ENCODE data around the gene UST.
"Not testable (repeated sequence)": the region's sequence is repeated elsewhere in the genome, so short reads cannot be mapped to it uniquely, and the experiment has no call there.

UST gene

DNA sequence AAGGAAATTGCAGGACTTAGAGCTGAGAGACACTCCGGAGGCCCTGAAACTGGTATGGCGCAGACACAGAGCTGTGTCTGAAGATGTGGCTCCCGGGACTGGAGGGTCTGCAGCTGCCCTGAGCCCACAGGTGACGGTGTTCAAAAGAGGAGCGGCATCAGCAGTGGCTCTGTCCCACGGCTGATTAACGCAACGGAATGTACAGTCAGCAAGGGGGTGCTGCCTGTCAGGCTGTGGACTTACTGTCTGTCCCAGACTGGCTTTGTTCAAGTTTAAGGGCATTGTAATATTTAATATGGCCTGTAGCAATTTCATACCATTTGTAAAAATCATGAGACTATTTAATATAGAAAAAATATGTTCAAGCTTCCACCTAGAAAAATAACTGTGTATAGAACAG is 342.7 kb downstream of the UST start:
- DNase-seq (ENCODE audit: low read depth): no peak

DNA sequence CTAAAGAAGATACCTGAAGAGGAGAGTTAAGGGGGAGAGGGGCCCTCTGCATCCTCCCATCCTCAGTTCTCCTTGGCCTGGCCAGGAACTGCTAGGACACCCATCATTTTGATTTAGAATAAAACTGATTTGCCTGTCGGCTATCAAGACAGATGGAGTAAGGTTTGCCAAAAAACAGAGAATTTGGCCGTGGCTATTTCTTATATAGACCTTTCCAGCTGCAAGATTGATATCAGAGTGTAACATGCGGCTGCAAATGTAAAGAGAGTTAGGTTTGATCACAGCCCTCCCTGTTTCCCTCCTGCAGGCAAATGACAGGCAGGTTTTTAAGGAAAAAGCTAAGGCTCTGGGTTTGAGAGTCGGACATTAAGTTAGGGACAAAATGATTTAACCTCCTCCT is 344.1 kb downstream of the UST start:
- DNase-seq (ENCODE audit: low read depth): no peak

DNA sequence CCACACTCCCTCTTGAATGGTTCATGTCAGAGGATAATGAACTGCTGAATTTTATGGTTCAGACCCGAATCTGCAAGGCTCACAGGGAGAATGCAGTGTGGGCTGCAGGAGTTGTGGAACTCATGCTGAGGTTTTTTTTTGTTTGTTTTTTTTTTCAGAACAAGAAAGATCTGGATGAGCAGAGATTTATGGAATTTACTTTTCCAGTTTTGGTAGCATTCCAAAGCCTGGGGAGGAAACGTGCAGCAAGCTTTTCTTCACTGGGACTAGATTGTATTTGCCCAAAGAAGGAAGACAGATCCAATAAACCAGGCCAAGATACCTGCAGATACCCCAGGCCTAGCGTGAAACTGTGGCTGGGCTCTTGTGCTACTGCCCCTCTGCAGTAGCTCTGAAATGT is 346.8 kb downstream of the UST start:
- DNase-seq (ENCODE audit: low read depth): no peak

DNA sequence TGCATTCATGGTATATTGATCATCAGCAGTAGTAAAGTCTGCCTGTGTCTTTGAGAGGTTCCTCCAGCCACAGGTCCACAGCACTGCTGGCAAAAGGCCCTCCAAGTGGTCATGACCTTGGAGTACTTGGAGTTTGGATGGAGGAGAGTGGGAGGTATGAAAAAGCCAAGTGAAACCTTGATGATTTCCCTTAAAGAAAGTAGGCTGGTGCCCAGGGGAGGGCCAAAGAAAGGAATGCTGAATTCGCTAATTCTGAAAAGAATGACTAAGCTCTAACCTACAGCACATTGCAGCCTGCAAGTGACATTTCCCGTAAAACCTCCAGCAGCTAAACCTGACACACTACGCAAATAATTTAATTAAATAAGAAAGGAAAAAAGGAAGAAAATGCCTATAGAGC is 347.3 kb downstream of the UST start:
- no peak for DNase-seq (ENCODE audit: low read depth)

DNA sequence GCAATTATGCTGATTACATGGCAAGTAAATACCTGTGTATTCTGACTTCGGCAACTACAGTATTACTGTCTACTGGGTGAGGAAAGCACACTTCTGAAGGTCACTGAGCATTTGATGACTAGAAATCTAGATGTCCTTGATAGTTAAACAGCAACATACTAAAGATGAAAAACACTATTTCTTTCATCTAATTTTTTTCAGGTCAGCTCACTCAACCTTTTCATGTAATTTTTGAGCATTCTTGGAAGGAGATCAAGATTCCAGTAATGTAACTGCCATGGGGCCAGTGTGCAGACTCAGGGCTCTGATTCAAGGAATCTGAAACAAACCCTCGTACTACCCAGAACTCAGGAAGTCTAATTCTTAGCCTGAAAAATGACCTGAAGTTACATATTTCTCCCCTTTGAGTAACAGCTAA is 348.1 kb downstream of the UST start:
- no peak for DNase-seq (ENCODE audit: low read depth)

DNA sequence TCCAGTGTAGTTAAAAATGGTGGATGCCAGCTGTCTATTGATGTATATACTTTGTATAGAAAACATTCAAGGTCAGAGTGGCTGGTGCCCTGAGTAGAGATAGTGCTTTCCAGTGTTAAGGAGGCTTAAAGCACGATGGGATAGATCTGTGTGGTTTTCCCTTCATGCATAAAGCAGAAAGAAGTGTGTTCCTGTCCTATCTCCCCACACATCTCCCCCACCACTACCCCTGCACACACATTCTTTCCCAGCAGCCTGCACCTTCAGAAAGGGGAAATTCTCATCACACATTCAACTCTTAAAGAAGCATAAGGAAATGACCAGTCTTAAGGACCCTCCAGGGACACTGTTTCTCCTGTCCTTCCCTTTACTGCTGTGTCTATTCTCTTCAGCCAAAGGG is 349.0 kb downstream of the UST start:
- no peak for DNase-seq (ENCODE audit: low read depth)

DNA sequence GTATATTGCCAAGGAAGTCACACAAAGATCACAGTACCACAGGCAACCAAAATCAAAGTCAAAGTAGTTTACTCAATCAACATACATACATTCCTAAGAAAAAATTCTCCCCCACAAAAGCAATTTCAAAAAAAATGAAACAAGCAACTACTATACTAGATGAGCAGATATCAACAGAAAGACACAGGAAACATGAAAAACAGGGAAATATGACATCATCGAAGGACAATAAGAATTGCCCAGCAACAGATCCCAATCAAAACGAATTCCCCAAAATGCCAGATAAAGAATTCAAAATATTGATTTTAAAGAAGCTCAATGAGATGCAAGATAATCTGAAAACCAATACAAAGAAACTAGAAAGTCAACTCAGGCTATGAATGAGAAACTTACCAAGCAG is 351.0 kb downstream of the UST start:
- no peak for DNase-seq (ENCODE audit: low read depth)

DNA sequence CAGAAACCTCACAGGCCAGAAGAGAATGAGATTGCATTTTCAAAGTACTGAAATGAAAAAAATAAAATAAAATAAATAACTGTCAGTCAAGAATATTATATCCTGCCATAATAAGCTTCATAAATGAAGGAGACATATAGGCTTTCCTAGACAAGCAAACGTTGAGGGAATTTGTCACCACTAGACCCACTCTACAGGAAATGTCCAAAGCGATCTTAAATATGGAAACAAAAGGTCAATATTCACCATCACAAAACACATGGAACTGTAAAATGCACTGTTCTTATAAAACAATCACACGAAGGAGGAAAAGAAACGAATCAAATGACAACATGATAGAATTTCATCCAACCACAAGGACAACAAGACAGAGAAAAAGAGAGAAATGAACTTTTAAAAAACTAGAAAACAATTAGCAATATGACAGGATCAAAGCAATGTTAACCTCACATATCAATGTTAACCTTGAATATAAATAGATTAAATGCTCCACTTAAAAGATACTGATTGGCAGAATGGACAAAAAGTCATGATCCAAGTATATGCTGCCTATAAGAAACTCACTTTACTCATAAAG is 352.0 kb downstream of the UST start:
- no peak for DNase-seq (ENCODE audit: low read depth)

DNA sequence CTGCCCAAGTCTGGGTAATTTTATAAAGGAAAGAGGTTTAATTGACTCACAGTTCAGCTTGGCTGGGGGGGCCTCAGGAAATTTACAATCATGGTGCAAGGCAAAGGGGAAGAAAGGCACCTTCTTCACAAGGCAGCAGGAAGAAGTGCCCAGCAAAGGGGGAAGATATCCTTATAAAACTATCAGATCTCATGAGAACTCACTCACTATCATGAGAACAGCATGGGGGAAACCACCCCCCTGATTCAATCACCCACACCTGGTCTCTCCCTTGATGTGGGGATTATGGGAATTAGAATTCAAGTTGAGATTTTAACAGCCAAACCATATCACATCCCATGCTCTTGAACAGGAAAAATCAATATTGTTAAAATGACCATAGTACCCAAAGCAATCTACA is 355.5 kb downstream of the UST start:
- no peak for DNase-seq (ENCODE audit: low read depth)

DNA sequence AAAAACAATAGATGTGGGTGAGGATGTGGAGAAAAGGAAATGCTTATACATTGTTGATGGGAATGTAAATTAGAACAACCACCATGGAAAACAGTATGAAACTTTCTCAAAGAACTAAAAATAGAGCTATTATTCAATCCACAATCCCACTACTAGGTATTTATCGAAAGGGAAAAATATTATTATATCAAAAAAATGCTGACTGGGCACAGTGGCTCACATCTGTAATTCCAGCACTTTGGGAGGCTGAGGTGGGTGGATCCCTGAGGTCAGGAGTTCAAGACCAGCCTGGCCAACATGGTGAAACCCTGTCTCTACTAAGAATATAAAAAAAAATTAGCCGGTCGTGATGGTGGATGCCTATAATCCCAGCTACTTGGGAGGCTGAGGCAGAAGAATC is 357.1 kb downstream of the UST start:
- not testable (repeated sequence) for DNase-seq (ENCODE audit: low read depth)

DNA sequence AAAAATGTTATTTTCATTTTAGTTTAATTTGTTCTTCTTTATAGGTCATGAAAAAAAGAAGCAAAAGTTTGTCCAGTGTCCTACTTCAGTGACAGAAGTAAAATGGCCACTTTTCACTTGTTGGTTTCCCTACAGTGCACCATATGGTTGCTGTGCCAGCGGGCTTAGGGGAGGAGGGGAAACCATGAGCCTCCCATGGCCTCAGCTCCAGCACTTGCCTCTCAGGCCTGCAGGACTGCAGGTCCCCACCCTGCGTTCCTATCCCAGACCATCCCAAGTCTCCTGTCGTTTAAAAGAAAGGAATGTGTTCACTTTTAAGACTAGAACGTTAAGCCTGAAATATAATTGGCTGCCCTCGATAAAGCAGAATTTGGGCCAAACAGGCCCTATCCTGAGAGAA is 360.7 kb downstream of the UST start:
- no peak for DNase-seq (ENCODE audit: low read depth)

DNA sequence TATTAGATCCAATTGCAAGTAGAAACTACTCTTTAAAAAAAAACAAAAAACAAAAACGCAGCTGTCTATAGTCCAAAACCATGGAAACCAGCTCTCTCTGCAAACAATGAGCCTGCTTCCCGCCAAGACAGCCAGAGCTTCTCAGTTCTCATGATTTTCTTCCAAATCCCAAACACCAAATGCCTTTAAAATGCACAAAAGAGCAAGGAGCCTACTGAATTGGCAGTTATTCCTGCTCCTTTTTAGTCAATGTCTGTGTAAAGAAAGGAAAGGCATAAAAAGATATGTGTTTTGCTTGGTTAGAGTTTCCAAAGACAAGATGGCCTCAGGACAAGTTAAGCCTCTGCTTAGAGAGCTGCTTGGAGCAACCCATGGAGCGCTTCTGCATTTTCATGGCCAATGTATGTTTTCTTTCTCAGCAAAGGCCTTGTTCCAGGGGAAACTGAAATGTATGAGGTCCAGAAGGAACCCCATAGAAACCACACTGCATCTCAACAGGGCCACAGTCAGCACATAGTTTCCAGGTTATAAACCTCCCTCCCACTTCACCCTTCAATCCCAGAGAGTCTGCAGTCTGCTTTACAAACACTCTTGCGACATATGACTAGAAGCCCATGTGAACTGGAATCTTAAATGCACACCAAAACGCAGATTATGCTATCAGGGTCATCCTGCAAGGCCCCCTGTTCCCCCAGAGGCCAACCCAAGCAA is 361.4 kb downstream of the UST start:
- DNase-seq (ENCODE audit: low read depth): no peak

DNA sequence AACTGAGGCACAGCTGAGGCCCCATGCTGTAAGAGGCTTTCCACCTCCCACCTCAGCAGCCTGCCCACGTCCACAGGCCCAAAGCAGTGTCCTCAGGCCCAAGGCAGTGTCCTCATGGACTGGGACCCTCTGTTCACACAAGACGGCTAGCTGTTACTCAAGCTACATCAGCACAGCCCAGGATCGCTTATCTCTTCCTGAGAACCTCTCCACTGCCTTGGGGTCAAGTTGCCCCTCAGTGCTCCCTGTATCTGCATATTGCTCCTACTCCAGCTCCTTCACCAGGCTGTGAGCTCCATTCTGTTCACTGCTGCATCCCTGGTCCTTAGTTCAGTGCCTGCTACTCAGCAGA is 361.9 kb downstream of the UST start:
- no peak for DNase-seq (ENCODE audit: low read depth)

DNA sequence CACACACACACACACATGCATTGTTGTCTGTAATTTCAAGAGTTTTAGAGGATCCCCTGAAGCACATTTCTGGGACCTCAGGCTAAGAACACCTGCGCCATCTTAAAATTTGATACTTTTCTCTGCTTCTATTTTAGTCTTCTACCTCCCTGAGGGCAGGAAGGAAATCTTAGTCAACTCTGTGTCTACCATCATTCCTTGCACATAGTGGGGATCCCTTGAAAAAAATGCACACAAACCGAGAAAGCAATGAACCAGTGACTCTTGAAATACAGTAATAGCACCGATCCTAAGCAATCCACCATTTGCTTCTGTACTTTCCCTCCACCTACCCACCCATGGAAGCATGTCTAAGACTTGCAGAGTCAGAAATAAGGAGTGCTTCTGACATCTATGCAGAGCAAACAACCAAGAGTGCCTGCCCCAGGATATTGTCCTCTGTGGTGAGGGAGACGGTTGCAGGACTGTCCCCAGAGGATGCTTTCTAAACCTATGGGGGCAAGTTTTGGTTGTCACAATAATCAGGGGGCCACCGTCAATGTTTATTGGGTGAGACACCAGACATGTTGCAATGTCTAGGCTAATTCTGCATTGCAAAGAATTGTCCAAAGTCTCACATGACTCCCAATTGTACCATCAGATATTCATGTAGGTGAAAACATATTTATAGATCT is 362.7 kb downstream of the UST start:
- no peak for DNase-seq (ENCODE audit: low read depth)

DNA sequence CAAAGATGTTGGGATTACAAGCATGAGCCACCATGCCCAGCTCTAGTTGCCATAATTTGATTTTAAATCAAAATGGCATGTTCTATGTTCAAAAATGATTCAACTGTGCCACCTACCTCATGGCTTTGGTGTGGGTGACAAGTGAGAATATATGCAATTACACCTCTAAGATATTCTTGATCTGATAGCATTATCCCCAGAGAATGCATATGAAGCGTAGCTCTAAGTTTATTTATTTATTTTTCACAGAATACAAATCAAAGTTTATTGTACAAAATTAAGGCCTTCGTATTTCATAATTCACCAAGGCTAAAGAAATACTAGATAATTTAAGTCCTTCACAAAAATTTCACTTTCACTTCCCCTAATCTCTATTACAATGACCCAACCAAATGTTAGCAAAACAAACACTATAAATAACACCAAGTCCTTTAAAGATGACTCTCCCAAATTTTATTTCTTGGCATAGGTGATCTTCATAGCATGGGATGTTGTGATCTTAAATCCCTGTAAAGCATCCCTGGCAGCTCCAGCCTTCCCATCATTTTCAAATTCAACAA is 364.8 kb downstream of the UST start:
- DNase-seq (ENCODE audit: low read depth): no peak

DNA sequence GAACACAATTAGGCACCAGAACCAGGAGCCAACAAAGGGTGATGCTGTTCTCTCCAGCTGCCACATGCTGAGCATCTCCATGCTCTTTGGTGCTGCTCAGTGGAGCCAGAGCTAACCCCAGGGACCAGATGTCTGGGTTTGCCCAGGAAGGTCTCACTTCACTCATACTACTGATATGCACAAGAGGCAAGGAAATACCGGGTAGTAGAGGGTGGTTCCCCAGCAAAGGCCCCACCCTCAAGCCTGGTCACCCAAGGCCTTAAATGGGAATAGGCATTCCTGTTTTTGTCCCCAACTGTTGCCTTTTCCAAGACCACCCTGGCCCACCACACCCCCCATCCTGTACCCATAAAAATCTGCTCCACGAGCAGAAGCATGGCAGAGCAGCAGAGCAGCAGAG is 366.1 kb downstream of the UST start:
- no peak for DNase-seq (ENCODE audit: low read depth)

DNA sequence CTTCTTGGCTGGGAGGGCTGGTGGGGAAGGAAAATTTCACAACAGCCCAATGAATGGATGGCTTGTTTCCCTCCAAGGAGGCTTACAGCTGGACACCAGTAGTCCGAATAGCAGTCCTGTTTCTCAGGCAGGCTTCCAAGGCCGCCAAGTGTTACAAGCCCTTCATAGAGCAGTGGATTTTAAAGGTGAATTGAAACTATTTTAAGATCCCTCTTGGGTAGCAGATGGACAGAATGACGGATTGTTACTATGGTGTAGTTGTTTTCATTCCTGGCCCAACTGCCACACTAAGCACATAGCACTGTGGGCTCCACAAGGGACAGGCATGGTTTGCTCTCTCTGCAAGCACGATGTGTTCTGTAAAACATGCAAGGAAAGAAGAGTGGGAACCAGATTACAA is 367.3 kb downstream of the UST start:
- no peak for DNase-seq (ENCODE audit: low read depth)

DNA sequence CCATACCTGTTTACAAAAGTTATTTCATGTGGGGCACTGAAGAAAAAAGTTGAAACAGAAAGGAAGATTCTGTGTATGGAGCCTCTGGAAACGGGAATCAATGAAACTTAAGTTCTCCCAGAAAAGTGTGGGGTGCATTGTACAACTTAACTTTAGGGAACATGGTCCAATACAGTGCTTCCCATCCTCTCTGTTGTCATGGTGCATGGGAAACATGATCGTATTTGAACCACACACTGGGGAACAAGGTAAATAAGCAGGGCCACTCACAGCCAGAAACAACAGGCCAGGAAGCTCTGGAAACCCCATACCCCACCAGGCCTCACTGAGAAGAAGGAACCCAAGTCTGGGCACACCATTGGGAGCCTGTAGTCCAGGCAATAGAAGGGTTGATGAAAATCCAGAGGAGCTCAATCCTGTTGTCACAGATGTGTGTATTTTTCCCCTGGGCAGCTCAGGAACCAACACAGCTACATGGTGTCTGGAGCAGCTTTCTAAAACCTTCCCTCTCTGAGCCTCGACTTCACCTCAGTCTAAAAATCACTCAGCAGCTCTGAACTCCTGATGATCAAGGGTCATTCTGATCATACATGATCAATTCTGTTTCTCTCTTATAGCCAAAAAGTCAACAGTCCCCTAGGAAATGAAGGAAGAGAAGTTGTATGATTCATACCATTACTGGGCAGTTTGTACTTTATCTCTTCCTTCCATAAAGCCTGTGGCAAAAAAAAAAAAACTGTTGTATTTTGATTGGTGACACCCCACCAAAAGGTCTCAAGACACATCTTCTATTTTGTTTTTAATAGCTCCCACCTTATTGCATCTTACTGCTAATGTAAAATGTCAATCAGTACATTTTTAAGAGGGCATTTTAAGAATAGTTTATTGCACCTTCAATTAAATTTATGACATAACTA is 372.2 kb downstream of the UST start:
- DNase-seq (ENCODE audit: low read depth): no peak

DNA sequence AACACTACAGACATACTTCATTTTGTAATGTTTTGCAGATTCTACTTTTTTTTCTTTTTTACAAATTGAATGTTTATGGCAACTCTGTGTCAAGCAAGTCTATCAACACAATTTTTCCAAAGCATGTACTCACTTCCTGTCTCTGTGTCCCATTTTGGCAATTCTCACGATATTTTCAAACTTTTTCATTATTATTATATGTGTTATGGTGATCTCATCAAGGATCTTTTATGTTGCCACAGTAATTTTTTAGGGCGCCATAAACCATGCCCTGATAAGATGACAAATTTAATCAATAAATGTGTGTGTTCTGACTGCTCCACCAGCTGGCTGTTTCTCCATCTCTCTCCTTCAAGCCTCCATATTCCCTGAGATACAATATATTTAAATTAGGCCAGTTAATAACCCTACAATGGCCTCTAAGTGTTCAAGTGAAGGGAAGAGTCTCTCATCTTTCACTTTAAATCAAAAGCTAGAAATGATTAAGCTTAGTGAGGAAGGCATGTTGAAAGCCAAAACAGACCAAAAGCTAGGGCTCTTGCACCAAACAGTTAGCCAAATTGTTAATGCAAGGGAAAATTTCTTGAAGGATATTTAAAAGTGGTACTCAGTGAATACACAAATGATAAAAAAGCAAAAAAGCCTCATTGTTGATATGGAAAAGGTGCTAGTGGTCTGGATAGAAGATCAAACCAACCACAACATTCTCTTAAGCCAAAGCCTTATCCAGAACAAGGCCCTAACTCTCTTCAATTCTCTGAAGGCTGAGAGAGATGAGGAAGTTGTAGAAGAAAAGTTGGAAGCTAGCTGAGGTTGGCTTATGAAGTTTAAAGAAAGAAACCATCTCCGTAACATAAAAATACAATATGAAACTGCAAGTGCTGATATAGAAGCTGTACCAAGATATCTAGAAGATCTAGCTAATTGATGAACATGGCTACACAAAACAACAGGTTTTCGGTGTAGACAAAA is 376.3 kb downstream of the UST start:
- no peak for DNase-seq (ENCODE audit: low read depth)

DNA sequence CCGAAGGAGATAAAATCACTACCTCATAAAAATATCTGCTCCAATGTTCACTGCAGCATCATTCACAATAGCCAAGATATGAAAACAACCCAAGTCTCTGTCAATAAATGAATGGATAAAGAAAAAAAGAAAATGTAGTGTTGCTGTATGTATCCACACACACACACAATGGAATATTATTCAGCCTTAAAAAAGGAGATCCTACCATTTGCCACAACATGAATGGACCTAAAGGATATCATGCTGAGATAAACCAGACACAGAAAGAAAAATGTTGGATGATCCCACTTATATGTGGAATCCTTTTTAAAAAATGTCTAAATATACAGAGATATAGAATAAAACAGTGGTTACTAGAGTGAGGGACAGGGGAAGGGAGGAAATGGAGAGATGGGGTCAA is 378.5 kb downstream of the UST start:
- DNase-seq (ENCODE audit: low read depth): no peak
